NCI-H2196 (cell line): ENCODE data around the gene GPR148.

ENCODE experiments used
- DNase-seq: peaks from one replicate; lab custom pipeline; 2025; ENCODE audit not compliant: unreplicated experiment; lab: John Stamatoyannopoulos, UW

The GPR148 gene

DNA sequence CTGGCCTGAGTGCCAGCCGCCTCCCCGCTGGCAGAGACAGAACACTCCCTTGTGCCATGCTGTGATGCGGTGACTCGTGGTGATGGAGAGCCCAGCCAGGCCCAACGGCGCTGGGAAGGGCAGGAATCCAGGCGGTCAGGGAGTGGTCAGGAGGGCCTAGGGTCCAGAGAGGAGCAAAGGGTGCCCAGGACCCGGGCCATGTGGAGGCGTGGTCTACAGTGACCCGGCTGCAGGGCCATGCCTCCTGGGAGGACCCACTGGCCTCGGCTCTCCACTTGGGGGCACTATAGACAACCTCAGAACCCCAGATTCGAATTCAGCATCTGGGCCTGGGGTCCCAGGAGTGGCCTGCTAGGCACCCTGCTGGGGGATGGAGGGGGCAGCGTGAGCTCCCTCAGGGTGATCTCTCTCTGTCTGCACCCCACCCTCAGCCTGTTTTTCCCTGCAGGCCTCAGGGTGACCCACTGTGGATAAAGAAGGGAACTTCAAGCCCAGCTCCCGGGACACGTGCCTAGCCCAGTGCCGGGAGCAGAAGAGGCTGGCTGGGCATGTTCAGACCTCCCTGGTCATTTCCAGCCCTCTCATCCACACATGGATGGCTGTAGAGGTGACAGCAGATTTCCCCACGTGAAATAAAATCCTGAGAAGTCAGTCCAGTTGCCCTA is 39.5 kb downstream of the GPR148 start:
- no peak for DNase-seq

DNA sequence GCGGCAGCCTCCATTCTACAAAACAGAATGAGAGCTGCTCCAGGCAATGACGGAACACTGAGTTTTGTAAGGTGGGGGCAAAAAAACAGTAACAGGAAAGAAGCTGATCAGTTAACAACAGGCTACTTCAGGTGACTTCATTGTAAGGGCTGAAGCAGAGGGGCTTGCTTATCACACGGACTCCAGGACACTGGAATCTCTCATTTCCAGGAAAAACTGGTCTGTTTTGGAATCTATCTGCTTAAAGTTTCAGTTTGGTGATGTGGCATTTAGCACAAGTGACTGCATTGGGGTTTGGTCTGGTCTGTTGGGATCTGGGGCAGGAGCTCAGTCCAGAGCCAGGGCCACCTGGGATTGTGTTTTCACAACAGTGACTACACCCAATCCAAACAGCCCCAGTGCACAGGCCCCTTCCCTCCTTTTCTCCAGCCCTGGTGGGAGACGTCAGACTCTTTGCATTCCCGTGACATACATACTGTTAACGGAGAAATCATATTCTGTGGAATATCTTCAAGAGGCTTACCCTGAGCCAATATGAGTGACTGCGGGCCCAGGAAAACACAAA is 40.6 kb downstream of the GPR148 start:
- no peak for DNase-seq

DNA sequence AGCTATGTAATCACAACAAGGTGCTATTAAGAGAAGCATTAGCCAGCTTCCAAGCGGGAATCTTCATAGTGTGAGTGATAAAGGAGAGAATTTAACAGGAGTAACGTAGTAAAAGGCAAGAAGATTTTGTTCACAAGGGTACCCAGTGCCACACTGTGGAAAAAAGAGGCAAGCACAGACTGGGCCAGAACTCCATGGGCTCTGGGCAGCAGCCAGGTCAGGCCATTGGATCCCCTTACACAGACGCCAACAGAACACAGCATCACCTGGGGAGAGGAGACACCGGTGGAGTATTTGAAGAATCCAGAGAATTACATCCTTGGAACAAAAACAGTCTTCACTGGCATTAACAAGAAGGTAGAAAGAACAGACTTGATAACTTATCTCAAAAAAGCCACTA is 47.7 kb downstream of the GPR148 start:
- peak; percentile 60 for DNase-seq

DNA sequence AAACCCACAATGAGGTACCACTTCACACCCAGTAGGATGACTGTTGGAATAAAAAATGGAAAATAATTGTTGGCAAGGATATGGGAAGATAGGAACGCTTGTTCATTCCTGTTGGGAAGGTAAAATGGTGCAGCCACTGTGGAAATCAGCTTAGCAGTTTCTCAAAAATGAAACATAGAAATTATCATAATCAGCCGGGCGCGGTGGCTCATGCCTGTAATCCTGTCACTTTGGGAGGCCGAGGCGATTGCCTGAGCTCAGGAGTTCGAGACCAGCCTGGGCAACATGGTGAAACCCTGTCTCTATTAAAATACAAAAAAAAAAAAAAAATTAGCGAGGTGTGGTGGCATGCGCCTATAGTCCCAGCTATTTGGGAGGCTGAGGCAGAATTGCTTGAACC is 49.9 kb downstream of the GPR148 start:
- DNase-seq: no peak
